K562 (cell line): ENCODE data around the gene SUGT1. TPM values are rescaled to one million over a fixed set of nuclear protein-coding genes. Genes with fewer than 3 reads are reported as not detected.

ENCODE experiments used
- ATAC-seq: fragments of 200-7000 bp; cut with Tn5 transposase; 3 replicates; pipeline ENCODE4 v1.9.1; 2020; ENCODE audit warnings: moderate library complexity
- BruUV-seq: library from RNA; stranded (reverse); fragments of 400-500 nt; replicated peaks from 2 replicates; lab custom pipeline; 2021; lab: Mats Ljungman, UMichigan
- CTCF ChIA-PET: fragments of 300-600 bp; formaldehyde crosslinking; extraction: SDS; loops from one replicate; lab custom pipeline; 2021; ENCODE audit warnings: low intra/inter-chr PET ratio; lab: Yijun Ruan, JAX
- POLR2A ChIA-PET: fragments of 300-600, 350-650 bp; sonication (Branson Sonifier 250); formaldehyde crosslinking; extraction: SDS; loops from one replicate; lab custom pipeline; 2021; ENCODE audit warnings: antibody characterized with exemption, inconsistent platforms; lab: Yijun Ruan, JAX
- DNase-seq, 4 experiments: peaks; one replicate each; pipeline versions ENCODE4 v3.0.0 to v3.0.0-alpha.2; 2011 to 2018; ENCODE audit warnings: low spot score in 3 of 4, mixed read lengths in 3 of 4; ENCODE audit errors: extremely low read depth in 1 of 4
- FAIRE-seq: peaks from 2 replicates; lab custom pipeline; 2011; peaks lifted over from hg19 to GRCh38; lab: Jason Lieb, UNC
- H2AFZ ChIP-seq: 2 replicates; pipeline ENCODE4 v1.6.0; 2011; ENCODE audit warnings: low read depth, low read length, control low read depth, inconsistent platforms
- H3K27ac ChIP-seq: fragments of 200-600 bp; 3 replicates; pipeline ENCODE4 v1.8.0; 2011; ENCODE audit warnings: low read depth, mild to moderate bottlenecking, control low read depth, inconsistent platforms, low read length, moderate library complexity, mixed read lengths; ENCODE audit errors: extremely low read depth
- H3K27me3 ChIP-seq, 2 experiments: fragments of 300-600 bp in 1 of 2; 2 replicates in 1 of 2; 3 replicates in 1 of 2; pipeline versions ENCODE4 v1.6.0 to v1.8.0; 2011; ENCODE audit warnings: inconsistent platforms in 2 of 2, low read length in 2 of 2, mild to moderate bottlenecking in 1 of 2, mixed read lengths in 1 of 2, moderate library complexity in 1 of 2; ENCODE audit not compliant: control insufficient read depth in 2 of 2, insufficient read depth in 2 of 2
- H3K36me3 ChIP-seq: fragments of 300-600 bp; 3 replicates; pipeline ENCODE4 v1.8.0; 2011; ENCODE audit warnings: mild to moderate bottlenecking, low read length, inconsistent platforms; ENCODE audit not compliant: control insufficient read depth, insufficient read depth
- H3K4me1 ChIP-seq, 2 experiments: fragments of 200-600 bp in 1 of 2; replicated peaks in 1 of 2; 2 replicates in 1 of 2; 3 replicates in 1 of 2; pipeline versions ENCODE4 v1.5.1 to v1.8.0; 2011; ENCODE audit warnings: inconsistent platforms in 2 of 2, low read length in 2 of 2, mild to moderate bottlenecking in 1 of 2, mixed read lengths in 1 of 2, moderate library complexity in 1 of 2; ENCODE audit not compliant: control insufficient read depth in 2 of 2, insufficient read depth in 2 of 2
- H3K4me2 ChIP-seq: 2 replicates; pipeline ENCODE4 v1.6.1; 2011; ENCODE audit warnings: low read length, control low read depth, inconsistent platforms, mixed read lengths; ENCODE audit not compliant: insufficient read depth
- H3K4me3 ChIP-seq: fragments of 200-600 bp; sonication (generic), shearing (Covaris generic); 2 replicates; pipeline ENCODE4 v1.5.1; 2016; ENCODE audit warnings: control low read depth, inconsistent platforms
- H3K79me2 ChIP-seq: fragments of 200-600 bp; 3 replicates; pipeline ENCODE4 v1.8.0; 2011; ENCODE audit warnings: low read length, inconsistent platforms; ENCODE audit not compliant: control insufficient read depth, insufficient read depth
- H3K9ac ChIP-seq, 2 experiments: 2 replicates each; pipeline versions ENCODE4 v1.6.0 to v1.6.1; 2011; ENCODE audit warnings: low read depth in 2 of 2, low read length in 2 of 2, control low read depth in 1 of 2, inconsistent platforms in 1 of 2, mild to moderate bottlenecking in 1 of 2, mixed read lengths in 1 of 2; ENCODE audit not compliant: insufficient read depth in 1 of 2
- H3K9me1 ChIP-seq: one replicate; pipeline ENCODE4 v1.6.0; 2011; ENCODE audit warnings: inconsistent platforms, mild to moderate bottlenecking, low read length, moderate library complexity; ENCODE audit not compliant: control insufficient read depth, insufficient read depth
- H3K9me3 ChIP-seq: replicated peaks from 2 replicates; pipeline ENCODE4 v1.5.1; 2011; ENCODE audit warnings: low read depth, low read length, inconsistent platforms; ENCODE audit not compliant: control insufficient read depth, insufficient read depth
- H4K20me1 ChIP-seq: replicated peaks from 2 replicates; pipeline ENCODE4 v1.6.1; 2011; ENCODE audit warnings: low read length, inconsistent platforms, mixed read lengths; ENCODE audit not compliant: control insufficient read depth, insufficient read depth
- MTA1 ChIP-seq: fragments of 450-650 bp; IDR thresholded peaks from 2 replicates; pipeline ENCODE4 v1.6.1; 2017; ENCODE audit warnings: borderline replicate concordance
- MTF1 ChIP-seq: fragments of 250-450 bp; sonication (Bioruptor Pico); IDR thresholded peaks from 2 replicates; pipeline ENCODE4 v1.9.0; 2021; ENCODE audit warnings: moderate library complexity, mild to moderate bottlenecking, inconsistent platforms, borderline replicate concordance
- NFE2 ChIP-seq: IDR thresholded peaks from 2 replicates; pipeline ENCODE4 v1.6.1; 2014; ENCODE audit warnings: antibody characterized with exemption, low read depth
- TEAD4 ChIP-seq, 2 experiments: sonication (generic) in 1 of 2; formaldehyde crosslinking in 1 of 2; IDR thresholded peaks; 2 replicates each; pipeline versions ENCODE4 v1.6.1 to v1.8.0; 2012 to 2022; ENCODE audit warnings: borderline replicate concordance in 1 of 2, inconsistent platforms in 1 of 2, low read length in 1 of 2, mild to moderate bottlenecking in 1 of 2, missing genetic modification reagents in 1 of 2
- ZNF253 ChIP-seq: fragments of 250-450 bp; sonication (Bioruptor Pico); conservative IDR thresholded peaks from 2 replicates; pipeline ENCODE4 v1.6.1; 2021; ENCODE audit warnings: mild to moderate bottlenecking
- WGBS: fragments of 100-300 bp; shearing (Covaris generic); methylation state at CpG from one replicate; pipeline ENCODE4 v1.1.6; 2016; ENCODE audit warnings: low coverage, mixed read lengths; ENCODE audit not compliant: insufficient coverage; ENCODE audit errors: missing lambda C conversion rate; 5-methylcytosine and 5-hydroxymethylcytosine counted together
- in situ Hi-C: fragments of 300-500 bp; cut with MboI; formaldehyde crosslinking; loops from 4 replicates; pipeline ENCODE4 v1.15.0; 2018; ENCODE audit warnings: inconsistent platforms, mixed read lengths
- intact Hi-C: fragments of 100-400 bp; cut with micrococcal nuclease; formaldehyde crosslinking; loops from 2 replicates; pipeline ENCODE4 v1.14.2; 2022
- polyA plus RNA-seq, 8 experiments: library from polyadenylated mRNA; depleted of rRNA in 4 of 8; stranded (reverse) in 5 of 8; unstranded in 3 of 8; fragments of >200 nt; fragmentation: Nextera tagmentation in 2 of 8; fragmentation: Illumina TruSeq in 1 of 8; extraction: Ambion mirVana in 2 of 8; extraction: Trizol in 1 of 8; gene quantifications; 2 replicates each; pipeline versions ENCODE4 v1.2.1 to v1.2.3, GENCODE V29; 2011 to 2014; ENCODE audit warnings: inconsistent platforms in 1 of 8, missing spikeins in 1 of 8
- total RNA-seq, 7 experiments: library from RNA; depleted of rRNA in 6 of 7; stranded (reverse); fragments of >200 nt in 6 of 7; fragmentation: Illumina TruSeq in 2 of 7; extraction: Trizol in 2 of 7; gene quantifications; 2 replicates each; pipeline versions ENCODE4 v1.2.1 to v1.2.3, GENCODE V29; 2011 to 2021; ENCODE audit warnings: low replicate concordance in 1 of 7
- TF ChIP-seq, protein P1 (sequence below): fragments of 250-450 bp; sonication (Bioruptor Pico); IDR thresholded peaks from 2 replicates; pipeline ENCODE4 v1.8.0; 2021; ENCODE audit warnings: borderline replicate concordance, mild to moderate bottlenecking, moderate library complexity; ENCODE audit not compliant: poor library complexity, severe bottlenecking
- TF ChIP-seq, protein P2 (sequence below): fragments of 450-650 bp; IDR thresholded peaks from 2 replicates; pipeline ENCODE4 v1.6.1; 2018; ENCODE audit not compliant: partially characterized antibody

The SUGT1 gene
- total and polyA plus RNA-seq, 9 of the 15 experiments (the other 6 are each of a cell fraction or from before 2014, with no cell fraction given) = 38.1 to 67.1 (median 53.8) TPM

DNA sequence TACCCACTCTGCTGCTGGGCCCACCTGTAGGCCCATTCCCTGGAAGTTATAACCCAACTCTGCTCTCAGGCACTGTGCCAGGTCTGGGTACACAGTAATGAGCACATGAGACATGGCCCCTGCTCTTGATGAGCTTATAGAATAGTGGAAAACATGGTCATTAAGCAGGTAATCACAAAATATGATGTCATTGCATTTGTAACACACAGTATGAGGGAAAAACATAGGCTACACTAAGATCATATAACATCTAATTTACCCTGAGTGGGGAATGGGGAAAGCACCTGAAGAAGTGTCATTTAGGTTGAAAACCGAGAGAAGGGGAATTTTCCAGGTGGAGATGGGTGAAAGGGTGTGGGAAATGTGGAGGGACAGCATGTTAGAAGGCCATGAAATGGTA lies 90.9 kb downstream of the SUGT1 start:
- H3K27me3 ChIP-seq = peaks cover 3 to 22% of the 10 kb centered on the region in 2 experiments; a peak in 4 of 5 replicates
- BruUV-seq = no TSS peak
- TF ChIP-seq MTF1 (CRISPR knock-in tag) (no peak), NFE2 (no peak)
- TF ChIP-seq, protein P1, sequence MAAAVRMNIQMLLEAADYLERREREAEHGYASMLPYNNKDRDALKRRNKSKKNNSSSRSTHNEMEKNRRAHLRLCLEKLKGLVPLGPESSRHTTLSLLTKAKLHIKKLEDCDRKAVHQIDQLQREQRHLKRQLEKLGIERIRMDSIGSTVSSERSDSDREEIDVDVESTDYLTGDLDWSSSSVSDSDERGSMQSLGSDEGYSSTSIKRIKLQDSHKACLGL = no peak
- no peak for DNase-seq
- H3K36me3 ChIP-seq = no peaks in the 10 kb centered on the region
- POLR2A ChIA-PET = no interaction called here
- no peak overlapping the region for H2AFZ ChIP-seq
- CTCF ChIA-PET = no interaction called here
- no peak overlapping the region for H3K4me2 ChIP-seq
- H3K4me1 ChIP-seq = peaks cover 0 to 10% of the 10 kb centered on the region in 2 experiments; a peak in 2 of 5 replicates
- ATAC-seq = no peak
- no peak overlapping the region for H3K27ac ChIP-seq
- WGBS = 0% methylated on average over 1 of the region's 1 CpG
- intact Hi-C loops (no loop called here), in situ Hi-C loops (no loop called here)
- no peaks in the 10 kb centered on the region for H3K79me2 ChIP-seq
- no peak overlapping the region for H3K9ac ChIP-seq
- no peak overlapping the region for H3K4me3 ChIP-seq
- H4K20me1 ChIP-seq = no peaks in the 10 kb centered on the region
- no peak for FAIRE-seq
- no peaks in the 10 kb centered on the region for H3K9me3 ChIP-seq
- H3K9me1 ChIP-seq = no peaks in the 10 kb centered on the region

DNA sequence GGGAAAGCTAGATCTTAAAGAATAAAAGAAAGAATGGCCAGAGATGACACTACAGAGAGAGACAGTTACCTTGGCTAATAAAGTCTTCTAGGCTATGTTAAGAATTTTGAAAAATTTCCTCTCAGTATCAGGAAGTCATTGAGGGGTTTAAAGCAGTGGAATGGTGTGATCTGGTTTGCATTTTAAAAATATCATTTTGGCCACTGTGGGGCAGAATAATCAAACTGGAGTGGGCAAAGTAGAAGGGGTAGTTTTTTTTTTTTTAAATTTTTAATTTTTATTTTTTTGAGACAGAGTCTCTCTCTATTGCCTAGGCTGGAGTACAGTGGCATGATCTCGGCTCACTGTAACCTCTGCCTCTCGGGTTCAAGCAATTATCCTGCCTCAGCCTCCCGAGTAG lies 91.4 kb downstream of the SUGT1 start:
- H3K9ac ChIP-seq = no peak overlapping the region
- POLR2A ChIA-PET = no interaction called here

More for the DNA sequence above, 91.4 kb downstream of the SUGT1 start:
- no peaks in the 10 kb centered on the region for H3K9me1 ChIP-seq
- H3K4me2 ChIP-seq = no peak overlapping the region
- no peak for FAIRE-seq
- no peak for DNase-seq
- intact Hi-C loops = no loop called here
- TF ChIP-seq TEAD4 (IDR thresholded peaks at IDR 0.05; ENCODE audit: low read length) (no peak), TEAD4 (CRISPR knock-in tag; IDR thresholded peaks at IDR 0.05; ENCODE audit: borderline replicate concordance) (no peak), MTA1 (no peak), ZNF253 (no peak)
- TF ChIP-seq, protein P2, sequence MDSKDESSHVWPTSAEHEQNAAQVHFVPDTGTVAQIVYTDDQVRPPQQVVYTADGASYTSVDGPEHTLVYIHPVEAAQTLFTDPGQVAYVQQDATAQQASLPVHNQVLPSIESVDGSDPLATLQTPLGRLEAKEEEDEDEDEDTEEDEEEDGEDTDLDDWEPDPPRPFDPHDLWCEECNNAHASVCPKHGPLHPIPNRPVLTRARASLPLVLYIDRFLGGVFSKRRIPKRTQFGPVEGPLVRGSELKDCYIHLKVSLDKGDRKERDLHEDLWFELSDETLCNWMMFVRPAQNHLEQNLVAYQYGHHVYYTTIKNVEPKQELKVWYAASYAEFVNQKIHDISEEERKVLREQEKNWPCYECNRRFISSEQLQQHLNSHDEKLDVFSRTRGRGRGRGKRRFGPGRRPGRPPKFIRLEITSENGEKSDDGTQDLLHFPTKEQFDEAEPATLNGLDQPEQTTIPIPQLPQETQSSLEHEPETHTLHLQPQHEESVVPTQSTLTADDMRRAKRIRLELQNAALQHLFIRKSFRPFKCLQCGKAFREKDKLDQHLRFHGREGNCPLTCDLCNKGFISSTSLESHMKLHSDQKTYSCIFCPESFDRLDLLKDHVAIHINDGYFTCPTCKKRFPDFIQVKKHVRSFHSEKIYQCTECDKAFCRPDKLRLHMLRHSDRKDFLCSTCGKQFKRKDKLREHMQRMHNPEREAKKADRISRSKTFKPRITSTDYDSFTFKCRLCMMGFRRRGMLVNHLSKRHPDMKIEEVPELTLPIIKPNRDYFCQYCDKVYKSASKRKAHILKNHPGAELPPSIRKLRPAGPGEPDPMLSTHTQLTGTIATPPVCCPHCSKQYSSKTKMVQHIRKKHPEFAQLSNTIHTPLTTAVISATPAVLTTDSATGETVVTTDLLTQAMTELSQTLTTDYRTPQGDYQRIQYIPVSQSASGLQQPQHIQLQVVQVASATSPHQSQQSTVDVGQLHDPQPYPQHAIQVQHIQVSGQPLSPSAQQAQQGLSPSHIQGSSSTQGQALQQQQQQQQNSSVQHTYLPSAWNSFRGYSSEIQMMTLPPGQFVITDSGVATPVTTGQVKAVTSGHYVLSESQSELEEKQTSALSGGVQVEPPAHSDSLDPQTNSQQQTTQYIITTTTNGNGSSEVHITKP = no peak
- peaks cover 0 to 6% of the 10 kb centered on the region in 2 experiments; a peak in 1 of 5 replicates for H3K4me1 ChIP-seq
- no peaks in the 10 kb centered on the region for H3K9me3 ChIP-seq
- no peak for ATAC-seq
- H4K20me1 ChIP-seq = no peaks in the 10 kb centered on the region
- no peaks in the 10 kb centered on the region for H3K36me3 ChIP-seq
- H3K79me2 ChIP-seq = no peaks in the 10 kb centered on the region
- in situ Hi-C loops = no loop called here
- CTCF ChIA-PET = no interaction called here
- no peak overlapping the region for H2AFZ ChIP-seq
- H3K27me3 ChIP-seq = peaks cover 3 to 17% of the 10 kb centered on the region in 2 experiments; a peak in 4 of 5 replicates
- WGBS = no CpG with 5 or more reads among the region's 3 CpGs
- no TSS peak for BruUV-seq
- H3K27ac ChIP-seq = no peak overlapping the region
- no peak overlapping the region for H3K4me3 ChIP-seq
